ENCODE measurements around the gene PTPN6. TPM values are rescaled to one million over a fixed set of nuclear protein-coding genes. Genes with fewer than 3 reads are reported as not detected.

Gene PTPN6
- total and polyA plus RNA-seq, 2 of the 13 experiments (the other 11 are each of a cell fraction or from before 2014, with no cell fraction given) = 10.5 to 10.6 TPM

DNA sequence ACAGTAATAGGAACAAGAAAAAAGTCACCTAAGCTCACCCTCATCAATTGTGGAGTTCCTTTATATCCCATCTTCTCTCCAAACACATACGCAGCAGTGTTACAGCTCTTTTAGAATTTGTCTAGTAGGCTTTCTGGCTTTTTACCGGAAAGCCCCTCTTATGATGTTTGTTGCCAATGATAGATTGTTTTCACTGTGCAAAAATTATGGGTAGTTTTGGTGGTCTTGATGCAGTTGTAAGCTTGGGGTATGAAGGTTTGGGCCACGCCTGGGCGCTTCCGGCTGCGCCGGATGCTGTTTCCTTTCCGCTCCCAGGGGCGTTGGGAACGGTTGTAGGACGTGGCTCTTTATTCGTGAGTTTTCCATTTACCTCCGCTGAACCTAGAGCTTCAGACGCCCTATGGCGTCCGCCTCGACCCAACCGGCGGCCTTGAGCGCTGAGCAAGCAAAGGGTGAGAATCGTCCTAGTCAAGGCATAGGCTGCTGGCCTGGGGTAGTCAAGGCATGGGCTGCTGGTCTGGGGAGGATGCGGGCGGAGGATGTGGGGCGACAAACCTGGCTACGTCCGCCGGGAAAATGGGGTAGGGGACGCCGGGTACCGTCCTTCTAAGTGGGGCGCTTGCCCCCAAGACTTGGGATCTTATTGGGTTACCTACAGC is 7.3 kb upstream of the PTPN6 start, which contains the start of the genes C12orf57 and RNU7-1 (continued):
- TF ChIP-seq IKZF4 (CRISPR knock-in tag; IDR thresholded peaks at IDR 0.05; ENCODE audit: borderline replicate concordance, low read depth, not compliant biosample characterization) (peak; percentile 22), PAWR (CRISPR knock-in tag; IDR thresholded peaks at IDR 0.05; ENCODE audit: borderline replicate concordance) (0 out of 2 replicates have a peak, but pooled peaks have one; percentile 89), RFX3 (CRISPR knock-in tag; IDR thresholded peaks at IDR 0.05) (0 out of 2 replicates have a peak, but pooled peaks have one; percentile 23), CAMTA2 (CRISPR knock-in tag; IDR thresholded peaks at IDR 0.05; ENCODE audit: borderline replicate concordance) (no peak), ZNF788 (CRISPR knock-in tag; IDR thresholded peaks at IDR 0.05; ENCODE audit: borderline replicate concordance) (peak; percentile 16; the same call in 1 of the 2 replicates), ZNF740 (CRISPR knock-in tag; IDR thresholded peaks at IDR 0.05) (no peak), ISX (CRISPR knock-in tag; conservative IDR thresholded peaks at IDR 0.05) (peak; percentile 51; the same call in 1 of the 2 replicates), HNF4A (CRISPR knock-in tag; IDR thresholded peaks at IDR 0.05) (no peak), ZNF431 (CRISPR knock-in tag; IDR thresholded peaks at IDR 0.05; ENCODE audit: borderline replicate concordance, low read depth) (no peak; the same call in 1 of the 2 replicates), HDAC1 (CRISPR knock-in tag; IDR thresholded peaks at IDR 0.05) (peak; percentile 63; the same call in 1 of the 2 replicates), ZNF556 (CRISPR knock-in tag; IDR thresholded peaks at IDR 0.05; ENCODE audit: borderline replicate concordance) (peak; percentile 52; the same call in 1 of the 2 replicates), GPBP1L1 (CRISPR knock-in tag; IDR thresholded peaks at IDR 0.05) (no peak), ATAD3A (CRISPR knock-in tag; IDR thresholded peaks at IDR 0.05) (no peak), ZNF484 (CRISPR knock-in tag; IDR thresholded peaks at IDR 0.05; ENCODE audit: borderline replicate concordance, low read depth) (no peak), ZNF432 (CRISPR knock-in tag; IDR thresholded peaks at IDR 0.05; ENCODE audit: borderline replicate concordance) (no peak), IRF1 (CRISPR knock-in tag; IDR thresholded peaks at IDR 0.05; ENCODE audit: low read depth) (0 out of 2 replicates have a peak, but pooled peaks have one; percentile 76), ZMAT5 (CRISPR knock-in tag; IDR thresholded peaks at IDR 0.05; ENCODE audit: borderline replicate concordance, low read depth) (no peak), TRIM24 (CRISPR knock-in tag; IDR thresholded peaks at IDR 0.05) (no peak), IKZF1 (IDR thresholded peaks at IDR 0.05) (no peak), GFI1 (CRISPR knock-in tag; IDR thresholded peaks at IDR 0.05; ENCODE audit: borderline replicate concordance) (0 out of 2 replicates have a peak, but pooled peaks have one; percentile 9), ZNF839 (CRISPR knock-in tag; IDR thresholded peaks at IDR 0.05; ENCODE audit: borderline replicate concordance) (no peak), MZF1 (CRISPR knock-in tag; IDR thresholded peaks at IDR 0.05; ENCODE audit: borderline replicate concordance) (no peak), TP53 (CRISPR knock-in tag; conservative IDR thresholded peaks at IDR 0.05) (peak; percentile 38; the same call in 1 of the 2 replicates), AGO1 (IDR thresholded peaks at IDR 0.05; ENCODE audit: low read depth, low read length, poor library complexity, severe bottlenecking) (peak; percentile 52)
- TF ChIP-seq, protein P1, sequence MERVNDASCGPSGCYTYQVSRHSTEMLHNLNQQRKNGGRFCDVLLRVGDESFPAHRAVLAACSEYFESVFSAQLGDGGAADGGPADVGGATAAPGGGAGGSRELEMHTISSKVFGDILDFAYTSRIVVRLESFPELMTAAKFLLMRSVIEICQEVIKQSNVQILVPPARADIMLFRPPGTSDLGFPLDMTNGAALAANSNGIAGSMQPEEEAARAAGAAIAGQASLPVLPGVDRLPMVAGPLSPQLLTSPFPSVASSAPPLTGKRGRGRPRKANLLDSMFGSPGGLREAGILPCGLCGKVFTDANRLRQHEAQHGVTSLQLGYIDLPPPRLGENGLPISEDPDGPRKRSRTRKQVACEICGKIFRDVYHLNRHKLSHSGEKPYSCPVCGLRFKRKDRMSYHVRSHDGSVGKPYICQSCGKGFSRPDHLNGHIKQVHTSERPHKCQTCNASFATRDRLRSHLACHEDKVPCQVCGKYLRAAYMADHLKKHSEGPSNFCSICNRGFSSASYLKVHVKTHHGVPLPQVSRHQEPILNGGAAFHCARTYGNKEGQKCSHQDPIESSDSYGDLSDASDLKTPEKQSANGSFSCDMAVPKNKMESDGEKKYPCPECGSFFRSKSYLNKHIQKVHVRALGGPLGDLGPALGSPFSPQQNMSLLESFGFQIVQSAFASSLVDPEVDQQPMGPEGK (CRISPR knock-in tag; IDR thresholded peaks at IDR 0.05) = peak; percentile 55
